HG03045 (cell line): Measurements from ENCODE around the gene GPAT3.
"Not testable (repeated sequence)": the region's sequence is repeated elsewhere in the genome, so short reads cannot be mapped to it uniquely, and the experiment has no call there.

ENCODE experiments used
- ATAC-seq: cut with Tn5 transposase; IDR thresholded peaks from one replicate; pipeline ENCODE4 v1.9.1; 2021; ENCODE audit warnings: mild to moderate bottlenecking, moderate library complexity; ENCODE audit not compliant: unreplicated experiment

Gene GPAT3

GRCh38 chr4:83535520-83536361 is at the start of gene GPAT3:
GPAT3 (plus strand) TSS chr4:83536108; CDS start chr4:83536623, 515 bp downstream.
- ATAC-seq: peak; percentile 73

GRCh38 chr4:83486457-83487129 is 49.3 kb upstream of the GPAT3 start:
- no peak for ATAC-seq

GRCh38 chr4:83489711-83490326 is 46.1 kb upstream of the GPAT3 start:
- no peak for ATAC-seq

GRCh38 chr4:83490876-83491450 is 44.9 kb upstream of the GPAT3 start:
- ATAC-seq: peak; percentile 59

GRCh38 chr4:83496085-83496917 is 39.6 kb upstream of the GPAT3 start:
- ATAC-seq: not testable (repeated sequence)

- ATAC-seq: no peak
Measured at GRCh38 chr4:83498187-83498586, 37.7 kb upstream of the GPAT3 start.

GRCh38 chr4:83501671-83502070 is 34.2 kb upstream of the GPAT3 start:
- not testable (repeated sequence) for ATAC-seq

- ATAC-seq: no peak
Measured at GRCh38 chr4:83503974-83504373, 31.9 kb upstream of the GPAT3 start.

- ATAC-seq: no peak
Measured at GRCh38 chr4:83504503-83504902, 31.4 kb upstream of the GPAT3 start.

- ATAC-seq: no peak
Measured at GRCh38 chr4:83504996-83505395, 30.9 kb upstream of the GPAT3 start.

- ATAC-seq: not testable (repeated sequence)
Measured at GRCh38 chr4:83509156-83509585, 26.7 kb upstream of the GPAT3 start.

GRCh38 chr4:83510442-83510841 is 25.5 kb upstream of the GPAT3 start:
- no peak for ATAC-seq

GRCh38 chr4:83516042-83516772 is 19.7 kb upstream of the GPAT3 start:
- no peak for ATAC-seq

- no peak for ATAC-seq
Measured at GRCh38 chr4:83522239-83522638, 13.7 kb upstream of the GPAT3 start.

- ATAC-seq: no peak
Measured at GRCh38 chr4:83527671-83528070, 8.2 kb upstream of the GPAT3 start.

- peak; percentile 22 for ATAC-seq
Measured at GRCh38 chr4:83536362-83537272, 709 bp downstream of the GPAT3 start.

- no peak for ATAC-seq
Measured at GRCh38 chr4:83542225-83542624, 6.3 kb downstream of the GPAT3 start.

GRCh38 chr4:83546786-83547185 is 10.9 kb downstream of the GPAT3 start:
- ATAC-seq: no peak
